Activated T-cell treated with anti-CD3 and anti-CD28 coated beads, Interleukin-2, amount 50 U/mL, for 72 hours (primary cell): ENCODE results near the gene HOXB6. TPM values are rescaled to one million over a fixed set of nuclear protein-coding genes. Genes with fewer than 3 reads are reported as not detected.
A peak's percentile ranks its signal among the peaks of the same experiment; 100 is the strongest.

ENCODE experiments used
- ATAC-seq, 2 donors: fragments of 150-1000 bp; cut with Tn5 transposase; replicated peaks in 1 of 2; 2 replicates each; pipeline ENCODE4 v1.10.0; 2021; ENCODE audit warnings: moderate library complexity in 2 of 2, mild to moderate bottlenecking in 1 of 2
- DNase-seq, 2 donors: peaks; one replicate each; pipeline ENCODE4 v3.0.0; 2021 to 2022; ENCODE audit warnings: mixed read lengths in 1 of 2
- H3K27ac Mint-ChIP-seq: one replicate; pipeline ENCODE4 v1.8.0; 2022; ENCODE audit warnings: mild to moderate bottlenecking, moderate library complexity, mixed read lengths
- H3K27me3 Mint-ChIP-seq: one replicate; pipeline ENCODE4 v1.8.0; 2022; ENCODE audit warnings: low read depth, mixed read lengths
- H3K36me3 Mint-ChIP-seq, 2 donors: one replicate each; pipeline ENCODE4 v1.8.0; 2022; ENCODE audit warnings: mixed read lengths in 2 of 2, mild to moderate bottlenecking in 1 of 2; ENCODE audit not compliant: insufficient read depth in 2 of 2
- H3K4me1 Mint-ChIP-seq: one replicate; pipeline ENCODE4 v1.8.0; 2022; ENCODE audit warnings: low read depth, mixed read lengths
- H3K4me3 Mint-ChIP-seq, 2 donors: one replicate each; pipeline ENCODE4 v1.8.0; 2022; ENCODE audit warnings: mild to moderate bottlenecking in 2 of 2, mixed read lengths in 2 of 2, moderate library complexity in 2 of 2
- H3K9me3 Mint-ChIP-seq, 2 donors: one replicate each; pipeline ENCODE4 v1.8.0; 2022; ENCODE audit warnings: mixed read lengths in 2 of 2
- total RNA-seq, 2 donors: library from RNA; stranded (reverse); gene quantifications; one replicate each; pipeline ENCODE4 v1.2.3, GENCODE V29; 2022

Gene HOXB6
- total RNA-seq, 2 donors from 2014 or later, result 0.24 to 0.51 TPM

GRCh38 chr17:48596000-48596734, 8.6 kb downstream of the HOXB6 start:
- H3K27me3 Mint-ChIP-seq, result peaks cover 96% of the 10 kb centered on the region
- peaks cover 49% of the 10 kb centered on the region for H3K4me1 Mint-ChIP-seq
- ATAC-seq, result peak; percentile 34 to 35
- H3K4me3 Mint-ChIP-seq, result peak overlapping the region; percentile 76 to 85
- no peaks in the 10 kb centered on the region for H3K9me3 Mint-ChIP-seq
- no peaks in the 10 kb centered on the region for H3K36me3 Mint-ChIP-seq
- DNase-seq, result peak; percentile 54 to 55
- H3K27ac Mint-ChIP-seq, result no peak overlapping the region

GRCh38 chr17:48595278-48595999, 9.3 kb downstream of the HOXB6 start:
- no peak for DNase-seq
- peaks cover 49% of the 10 kb centered on the region for H3K4me1 Mint-ChIP-seq
- peak overlapping the region; percentile 11 to 85 for H3K4me3 Mint-ChIP-seq
- ATAC-seq, result no peak
- no peak overlapping the region for H3K27ac Mint-ChIP-seq
- no peaks in the 10 kb centered on the region for H3K9me3 Mint-ChIP-seq
- peaks cover 96% of the 10 kb centered on the region for H3K27me3 Mint-ChIP-seq
- H3K36me3 Mint-ChIP-seq, result no peaks in the 10 kb centered on the region

- H3K27ac Mint-ChIP-seq, result no peak overlapping the region
- H3K9me3 Mint-ChIP-seq, result no peaks in the 10 kb centered on the region
- ATAC-seq (no peak), DNase-seq (no peak)
- H3K36me3 Mint-ChIP-seq, result no peaks in the 10 kb centered on the region
- H3K4me3 Mint-ChIP-seq, result peak overlapping the region in 1 of 2 donors; percentile 11
- peaks cover 57% of the 10 kb centered on the region for H3K4me1 Mint-ChIP-seq
- peaks cover 96% of the 10 kb centered on the region for H3K27me3 Mint-ChIP-seq
Measured at GRCh38 chr17:48594538-48595277, 10.1 kb downstream of the HOXB6 start.

- Mint-ChIP-seq H3K27me3 (peaks cover 96% of the 10 kb centered on the region), H3K36me3 (no peaks in the 10 kb centered on the region), H3K27ac (no peak overlapping the region), H3K9me3 (no peaks in the 10 kb centered on the region), H3K4me3 (peak overlapping the region; percentile 87 to 93), H3K4me1 (peaks cover 62% of the 10 kb centered on the region)
- DNase-seq, result peak; percentile 85 to 90
- ATAC-seq, result peak; percentile 56 to 59
Measured at GRCh38 chr17:48593840-48594537, 10.8 kb downstream of the HOXB6 start.

- DNase-seq, result peak; percentile 37 to 51
Measured at GRCh38 chr17:48593126-48593829, 11.5 kb downstream of the HOXB6 start, which contains the start of gene HOXB5. Gene HOXB5 (minus strand): TSS chr17:48593779. CDS start chr17:48593682, 97 bp downstream.

DNA sequence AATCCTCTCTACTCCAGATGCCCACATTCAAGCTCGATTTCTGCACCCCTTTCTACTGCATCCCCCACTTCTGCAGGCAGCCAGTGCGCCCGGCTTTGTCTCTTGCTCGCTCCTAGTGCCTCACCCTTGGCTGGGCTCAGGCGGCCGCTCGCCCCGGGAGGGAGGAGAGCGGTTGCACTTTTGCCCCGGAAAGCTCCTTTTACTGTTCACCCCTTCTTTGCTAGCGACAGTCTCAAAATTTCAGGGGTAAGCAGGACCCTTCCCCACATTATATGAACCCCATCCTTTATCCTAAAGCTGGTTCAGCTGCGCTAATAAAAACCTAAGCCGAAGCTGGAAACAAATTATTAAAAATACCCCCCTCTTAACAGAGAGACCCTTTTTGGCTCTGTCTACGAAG, 12.2 kb downstream of the HOXB6 start:
- H3K9me3 Mint-ChIP-seq, result no peaks in the 10 kb centered on the region
- H3K4me1 Mint-ChIP-seq, result peaks cover 56% of the 10 kb centered on the region
- no peaks in the 10 kb centered on the region for H3K36me3 Mint-ChIP-seq
- DNase-seq, result peak; percentile 40 to 42
- ATAC-seq, result peak; percentile 37 to 44
- no peak overlapping the region for H3K27ac Mint-ChIP-seq
- peak overlapping the region; percentile 87 to 93 for H3K4me3 Mint-ChIP-seq
- H3K27me3 Mint-ChIP-seq, result peaks cover 96% of the 10 kb centered on the region

More at GRCh38 chr17:48593126-48593829, 11.5 kb downstream of the HOXB6 start, which contains the start of gene HOXB5:
- Mint-ChIP-seq H3K4me1 (peaks cover 61% of the 10 kb centered on the region), H3K27me3 (peaks cover 96% of the 10 kb centered on the region), H3K27ac (no peak within 1 kb of the TSS), H3K36me3 (no peaks in the 10 kb centered on the region), H3K9me3 (no peaks in the 10 kb centered on the region), H3K4me3 (peak within 1 kb of the TSS; percentile 87 to 93)
- peak; percentile 41 to 52 for ATAC-seq

DNA sequence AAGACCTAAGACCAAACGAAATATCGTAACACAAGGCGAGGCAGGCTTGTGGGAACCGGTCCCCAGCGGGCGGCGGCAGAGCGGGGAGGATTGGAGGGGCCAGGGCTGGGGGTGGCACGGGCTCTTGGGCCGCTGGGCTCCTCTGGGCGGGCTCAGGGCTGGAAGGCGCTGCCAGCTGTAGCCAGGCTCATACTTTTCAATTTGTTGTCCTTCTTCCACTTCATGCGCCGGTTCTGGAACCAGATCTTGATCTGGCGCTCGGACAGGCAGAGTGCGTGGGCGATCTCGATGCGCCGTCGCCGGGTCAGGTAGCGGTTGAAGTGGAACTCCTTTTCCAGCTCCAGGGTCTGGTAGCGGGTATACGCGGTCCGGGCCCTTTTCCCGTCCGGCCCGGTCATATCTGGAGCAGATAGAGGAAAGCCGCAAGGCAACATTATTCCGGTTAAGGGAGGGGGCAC, 12.7 kb downstream of the HOXB6 start:
- Mint-ChIP-seq H3K27ac (no peak overlapping the region), H3K36me3 (no peaks in the 10 kb centered on the region), H3K4me3 (peak overlapping the region; percentile 38 to 87), H3K4me1 (peaks cover 54% of the 10 kb centered on the region), H3K27me3 (peaks cover 96% of the 10 kb centered on the region), H3K9me3 (no peaks in the 10 kb centered on the region)
- no peak for ATAC-seq
- no peak for DNase-seq

- peaks cover 51% of the 10 kb centered on the region for H3K4me1 Mint-ChIP-seq
- H3K27ac Mint-ChIP-seq, result no peak overlapping the region
- peak overlapping the region; percentile 38 to 41 for H3K4me3 Mint-ChIP-seq
- no peaks in the 10 kb centered on the region for H3K36me3 Mint-ChIP-seq
- ATAC-seq (no peak), DNase-seq (no peak)
- H3K9me3 Mint-ChIP-seq, result no peaks in the 10 kb centered on the region
- peaks cover 96% of the 10 kb centered on the region for H3K27me3 Mint-ChIP-seq
Measured at GRCh38 chr17:48591255-48592056, 13.3 kb downstream of the HOXB6 start.

GRCh38 chr17:48590607-48591161, 14.1 kb downstream of the HOXB6 start:
- ATAC-seq (no peak), DNase-seq (no peak)
- H3K27me3 Mint-ChIP-seq, result peaks cover 96% of the 10 kb centered on the region
- H3K9me3 Mint-ChIP-seq, result no peaks in the 10 kb centered on the region
- peaks cover 51% of the 10 kb centered on the region for H3K4me1 Mint-ChIP-seq
- peak overlapping the region in 1 of 2 donors; percentile 9 for H3K4me3 Mint-ChIP-seq
- H3K27ac Mint-ChIP-seq, result no peak overlapping the region
- no peaks in the 10 kb centered on the region for H3K36me3 Mint-ChIP-seq

DNA sequence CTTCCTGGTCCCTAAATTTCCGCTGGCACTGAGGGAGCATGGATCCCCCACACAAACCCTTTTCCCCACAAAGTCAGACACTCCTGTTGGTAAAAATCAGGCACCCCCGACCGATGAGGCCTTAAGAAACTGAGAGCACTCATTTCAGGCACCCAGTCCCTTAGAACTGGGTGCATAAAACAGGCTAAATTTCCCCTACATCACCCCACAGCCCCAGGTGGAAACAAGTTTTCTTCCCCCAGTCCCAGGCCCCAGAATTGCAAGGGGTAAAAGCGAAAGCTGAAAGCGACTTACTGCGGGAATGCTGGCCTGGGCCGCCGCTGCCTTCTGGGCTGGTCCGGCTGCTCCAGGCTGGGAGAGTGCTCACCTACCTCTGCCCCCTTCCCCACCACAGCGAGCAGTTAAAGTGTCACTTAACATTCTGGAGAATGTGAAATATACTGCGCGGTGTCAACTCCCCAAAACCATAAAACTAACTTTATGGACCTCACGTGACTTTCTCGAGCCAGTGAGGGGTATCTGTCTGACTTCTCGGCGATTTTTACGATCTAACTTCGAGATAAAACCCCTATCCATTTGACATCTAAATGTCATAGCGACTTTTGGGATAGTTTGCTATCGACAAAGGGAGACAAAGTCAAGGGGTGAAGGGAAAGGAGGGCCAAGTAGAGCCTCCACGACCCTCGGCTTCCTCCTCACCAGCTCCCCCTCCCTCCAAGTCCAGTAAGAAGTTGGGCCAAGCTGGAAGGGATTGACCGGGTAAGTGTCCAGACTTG, 14.8 kb downstream of the HOXB6 start, which contains the start of gene HOXB3:
Gene HOXB3 (minus strand): TSS at position 411 of the 776 bp plus-strand sequence. CDS start 37,767 bp downstream, outside the sequence.
- Mint-ChIP-seq H3K36me3 (no peaks in the 10 kb centered on the region), H3K27ac (no peak within 1 kb of the TSS), H3K4me1 (peaks cover 52% of the 10 kb centered on the region), H3K27me3 (peaks cover 95% of the 10 kb centered on the region), H3K9me3 (no peaks in the 10 kb centered on the region), H3K4me3 (peak within 1 kb of the TSS in 1 of 2 donors; percentile 9)
- DNase-seq (no peak), ATAC-seq (no peak)
